Measurements from ENCODE around the gene RIPK3.

Gene RIPK3

DNA sequence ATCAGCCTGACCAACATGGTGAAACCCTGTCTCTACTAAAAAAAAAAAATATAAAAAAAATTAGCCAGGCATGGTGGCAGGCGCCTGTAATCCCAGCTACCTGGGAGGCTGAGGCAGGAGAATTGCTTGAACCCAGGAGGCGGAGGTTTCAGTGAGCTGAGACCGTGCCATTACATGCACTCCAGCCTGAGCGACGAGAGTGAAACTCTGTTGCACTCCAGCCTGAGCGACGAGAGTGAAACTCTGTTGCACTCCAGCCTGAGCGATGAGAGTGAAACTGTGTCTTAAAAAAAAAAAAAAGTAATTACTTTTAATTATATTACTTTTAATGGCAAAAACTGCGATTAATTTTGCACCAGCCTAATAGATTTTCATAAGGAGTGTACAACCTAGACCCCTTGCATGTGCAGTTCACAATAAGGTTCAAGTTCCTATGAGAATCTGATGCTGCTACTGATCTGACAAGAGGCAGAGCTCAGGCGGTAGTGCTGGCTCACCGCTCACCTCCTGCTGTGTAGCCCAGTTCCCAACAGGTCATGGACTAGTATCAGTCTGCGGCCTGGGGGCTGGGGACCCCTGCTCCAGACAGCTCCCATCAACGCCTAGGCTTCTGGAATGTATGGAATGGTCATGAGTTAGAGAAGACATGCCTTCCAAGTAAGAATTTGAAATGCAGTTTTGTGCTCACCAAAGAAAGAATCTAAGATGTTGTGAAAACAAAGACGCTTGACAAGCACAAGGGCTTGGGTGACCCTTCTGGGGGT lies 18.4 kb downstream of the RIPK3 start:
- no peak for DNase-seq (ENCODE audit: low spot score)

DNA sequence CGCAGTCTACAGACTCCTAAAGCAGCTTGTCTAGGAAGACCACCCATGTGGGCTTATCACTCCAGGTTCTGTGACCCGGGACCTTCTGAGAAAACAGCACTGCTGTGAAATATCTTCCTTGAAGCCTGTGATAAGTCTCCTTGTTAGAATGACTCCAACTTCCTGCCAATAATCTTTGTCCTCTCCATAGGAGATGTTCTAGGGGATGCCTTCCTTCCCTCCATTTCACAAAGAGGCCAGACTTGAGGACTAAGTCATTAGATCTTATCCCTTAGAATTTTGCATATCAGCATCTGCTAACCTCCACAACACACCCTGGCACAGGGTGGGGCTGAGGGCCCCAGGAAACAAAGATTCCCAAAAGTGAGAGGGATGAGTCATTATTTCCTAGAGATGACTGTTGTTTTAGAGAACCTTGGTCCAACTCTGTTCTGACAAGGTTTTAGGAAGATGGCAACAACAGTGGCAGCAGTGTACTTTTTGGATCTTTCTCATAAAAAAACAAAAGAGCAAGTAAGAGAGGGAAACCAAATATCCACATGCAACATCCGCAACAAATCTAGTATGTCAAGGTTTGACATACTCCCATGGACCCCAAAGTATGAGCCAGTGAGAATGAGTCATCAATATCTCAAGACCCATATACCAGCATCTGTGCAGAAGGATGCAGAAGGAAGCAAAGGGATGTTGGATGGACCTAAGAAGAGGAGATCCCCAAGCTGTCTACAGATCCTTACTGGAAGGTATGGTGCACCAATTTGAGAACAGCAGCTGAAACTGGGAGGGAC lies 22.5 kb downstream of the RIPK3 start:
- DNase-seq (ENCODE audit: low spot score), result no peak

GRCh38 chr14:24316597-24316950 lies 23.2 kb downstream of the RIPK3 start:
- DNase-seq (ENCODE audit: low spot score), result no peak

- no peak for DNase-seq (ENCODE audit: low spot score)
Measured at GRCh38 chr14:24315807-24316596, 23.8 kb downstream of the RIPK3 start.

- no peak for DNase-seq (ENCODE audit: low spot score)
Measured at GRCh38 chr14:24315243-24315806, 24.5 kb downstream of the RIPK3 start.

DNA sequence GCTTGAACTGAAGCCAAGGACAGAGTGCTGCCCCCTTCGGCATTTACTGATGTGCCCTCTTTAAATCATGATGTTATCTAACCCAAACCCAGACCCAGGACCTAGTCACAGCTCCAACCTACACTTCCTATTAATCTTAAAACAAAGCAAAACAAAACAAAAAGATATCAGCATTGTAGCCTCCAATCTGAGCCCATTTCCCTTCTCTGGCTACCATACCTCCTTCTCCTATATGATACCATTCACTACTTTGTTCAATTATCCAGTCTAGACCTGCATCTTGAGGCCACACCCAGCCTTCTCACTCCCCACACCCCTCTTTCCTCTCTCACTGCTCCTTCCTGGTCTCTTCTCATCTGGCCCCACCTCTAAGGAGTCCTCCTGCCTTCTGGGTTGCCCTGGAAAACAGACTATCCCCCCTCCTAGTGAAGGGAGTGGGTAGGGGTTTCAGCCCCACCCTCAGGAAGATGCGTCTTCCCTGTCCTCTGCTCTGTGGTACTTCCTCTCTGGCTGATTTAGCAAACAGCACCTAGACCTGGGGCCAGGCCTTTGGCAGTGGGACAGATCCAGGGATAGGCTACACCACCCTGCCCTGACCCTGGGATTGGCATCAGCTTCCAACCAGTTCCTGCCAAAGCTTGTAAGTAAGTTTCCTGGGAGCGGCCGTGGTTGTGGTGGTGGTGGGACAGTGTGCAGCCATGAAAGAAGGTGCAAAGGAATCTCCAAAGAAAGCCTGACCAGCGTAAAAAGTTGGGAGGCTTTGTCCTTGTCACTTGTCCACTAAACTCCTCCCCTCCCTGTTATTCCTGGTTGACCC lies 25.2 kb downstream of the RIPK3 start:
- no peak for DNase-seq (ENCODE audit: low spot score)

- DNase-seq (ENCODE audit: low spot score), result no peak
Measured at GRCh38 chr14:24313913-24314312, 25.9 kb downstream of the RIPK3 start.

DNA sequence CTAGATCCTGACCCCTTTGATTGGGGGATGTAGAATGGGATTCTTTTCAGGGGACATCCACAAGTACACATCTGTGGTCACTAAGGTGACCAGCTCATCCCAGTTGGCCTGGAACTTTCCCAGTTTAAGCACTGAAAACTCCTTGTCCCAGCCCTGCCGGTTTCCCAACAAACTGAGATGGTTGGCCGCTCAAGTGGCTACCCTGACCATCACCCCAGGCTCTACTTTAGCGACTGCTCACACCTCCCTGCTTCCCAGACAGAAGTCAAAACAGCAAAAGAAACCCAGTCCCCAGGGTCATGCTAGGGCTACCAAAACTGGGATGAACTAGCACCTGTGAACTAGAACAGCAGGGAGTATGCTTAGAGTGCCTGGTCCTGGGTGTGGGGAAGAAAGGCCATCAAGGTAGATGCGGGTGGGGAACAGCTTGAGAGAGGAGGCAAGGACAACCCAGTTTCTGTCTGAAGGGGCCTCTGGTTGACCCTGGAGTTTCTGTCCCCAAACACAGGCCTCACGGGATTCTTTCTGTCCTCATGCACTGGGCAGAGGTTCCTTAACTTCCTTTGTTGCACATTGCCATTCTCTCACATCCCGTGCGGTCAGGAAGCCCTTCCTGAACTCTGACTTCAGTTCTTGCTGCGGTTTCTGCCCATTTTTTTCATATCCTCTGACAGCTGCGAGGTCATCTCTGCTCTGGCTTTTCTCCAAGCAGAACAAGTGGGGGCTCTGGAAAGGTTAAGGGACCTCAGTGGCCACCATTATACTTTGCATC lies 26.9 kb downstream of the RIPK3 start:
- no peak for DNase-seq (ENCODE audit: low spot score)

GRCh38 chr14:24311837-24312615 lies 27.8 kb downstream of the RIPK3 start:
- DNase-seq (ENCODE audit: low spot score), result no peak

- no peak for DNase-seq (ENCODE audit: low spot score)
Measured at GRCh38 chr14:24310646-24311604, 28.9 kb downstream of the RIPK3 start, which contains the start of gene LTB4R. Gene LTB4R, plus strand, starts transcription at chr14:24311502. Its CDS starts 4,150 bp downstream, at chr14:24315652.

GRCh38 chr14:24310265-24310645 lies 29.5 kb downstream of the RIPK3 start:
- no peak for DNase-seq (ENCODE audit: low spot score)

- no peak for DNase-seq (ENCODE audit: low spot score)
Measured at GRCh38 chr14:24309538-24310264, 30.1 kb downstream of the RIPK3 start, which contains the start of gene LTB4R2. Gene LTB4R2, plus strand, starts transcription at chr14:24310140. Its CDS starts 525 bp downstream, at chr14:24310665.

GRCh38 chr14:24308342-24309124 lies 31.3 kb downstream of the RIPK3 start:
- no peak for DNase-seq (ENCODE audit: low spot score)

DNA sequence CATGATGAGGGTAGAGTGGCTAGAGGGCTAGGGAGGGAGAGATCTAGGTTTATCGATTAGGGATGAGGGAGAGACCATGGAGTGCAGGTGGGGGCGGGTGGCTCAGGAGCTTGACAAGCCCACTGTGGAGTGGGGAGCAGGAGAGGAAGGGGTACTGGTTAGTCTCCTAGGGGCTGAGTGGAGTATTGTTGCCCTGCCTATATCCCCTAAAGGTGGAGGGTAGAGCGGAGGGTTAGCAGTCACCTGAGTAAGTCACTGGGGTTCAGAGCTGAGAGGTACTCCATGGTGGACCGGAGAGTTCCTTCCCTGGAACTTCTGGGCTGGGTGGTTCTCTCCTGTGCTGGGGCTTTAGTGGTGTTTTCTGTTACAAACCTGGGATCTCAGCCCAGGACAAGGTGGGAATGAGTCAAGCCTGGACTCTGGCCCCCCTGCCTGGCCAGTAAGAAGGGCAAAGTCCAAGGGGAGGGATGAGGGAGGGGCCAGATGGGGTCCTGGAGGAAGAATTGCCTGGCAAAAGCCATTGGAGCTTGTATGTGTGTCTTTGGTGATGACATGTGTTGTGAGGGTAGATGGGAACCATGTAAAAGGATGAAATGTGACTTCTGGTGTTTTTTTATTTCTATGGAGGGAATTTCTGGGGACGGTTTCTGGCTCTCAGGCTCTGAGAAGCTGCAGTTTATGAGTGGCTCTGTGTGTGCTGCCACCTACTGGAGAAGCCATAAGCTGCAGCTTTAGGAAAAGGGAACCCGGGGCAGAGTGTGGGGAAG lies 32.0 kb downstream of the RIPK3 start, which contains the start of gene CIDEB:
Gene CIDEB, minus strand, starts transcription at position 403 of the 767 bp plus-strand sequence. Its CDS starts 119 bp downstream, at position 284.
- DNase-seq (ENCODE audit: low spot score), result peak; percentile 84

GRCh38 chr14:24307156-24307574 lies 32.6 kb downstream of the RIPK3 start:
- no peak for DNase-seq (ENCODE audit: low spot score)

DNA sequence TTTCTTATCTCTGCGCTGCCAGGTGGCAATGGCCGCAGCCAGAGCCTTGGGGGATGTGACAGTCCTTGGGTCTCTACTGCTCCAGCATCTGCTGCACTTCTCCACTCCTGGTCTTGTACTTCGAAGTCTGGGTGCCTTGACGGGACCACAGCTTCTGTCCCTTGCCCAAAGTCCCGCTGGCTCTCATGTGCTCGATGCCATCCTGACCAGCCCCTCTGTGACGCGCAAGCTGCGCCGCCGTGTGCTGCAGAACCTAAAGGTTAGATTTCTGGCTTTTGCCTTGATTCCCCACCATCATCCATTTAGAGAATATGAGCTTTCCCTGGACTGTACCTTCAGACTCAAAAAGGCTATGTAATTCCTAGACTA lies 35.8 kb downstream of the RIPK3 start:
- no peak for DNase-seq (ENCODE audit: low spot score)
